HepG2 (cell line): ENCODE results near the gene TRPC4AP. TPM values are rescaled to one million over a fixed set of nuclear protein-coding genes. Genes with fewer than 3 reads are reported as not detected.

Experiments
- BATF2 ChIP-seq: sonication (generic); formaldehyde crosslinking; IDR thresholded peaks from 2 replicates; pipeline ENCODE4 v1.8.0; 2022; ENCODE audit warnings: mild to moderate bottlenecking, missing genetic modification reagents, moderate library complexity
- CHD4 ChIP-seq: fragments of 200-600 bp; sonication (generic); IDR thresholded peaks from 2 replicates; pipeline ENCODE4 v1.7.0; 2017; ENCODE audit warnings: mild to moderate bottlenecking, low read length, borderline replicate concordance
- HHEX ChIP-seq: IDR thresholded peaks from 2 replicates; pipeline ENCODE4 v1.6.1; 2016; ENCODE audit warnings: control low read depth
- HNF1B ChIP-seq: sonication (generic); formaldehyde crosslinking; IDR thresholded peaks from 2 replicates; pipeline ENCODE4 v1.5.1; 2020; ENCODE audit warnings: mild to moderate bottlenecking, moderate library complexity, missing genetic modification reagents
- MAFK ChIP-seq, 2 experiments: IDR thresholded peaks in 1 of 2; conservative IDR thresholded peaks in 1 of 2; 2 replicates each; pipeline ENCODE4 v1.6.1; 2011; ENCODE audit warnings: improper control_type of control experiment in 2 of 2, low read length in 2 of 2
- NBN ChIP-seq: fragments of 450-650 bp; conservative IDR thresholded peaks from 2 replicates; pipeline ENCODE4 v1.6.1; 2017
- NR2C2 ChIP-seq: sonication (generic); formaldehyde crosslinking; IDR thresholded peaks from 2 replicates; pipeline ENCODE4 v1.4.0; 2020; ENCODE audit warnings: missing genetic modification reagents, mild to moderate bottlenecking, moderate library complexity, borderline replicate concordance
- NR2F1 ChIP-seq, 2 experiments: fragments of 450-650 bp in 1 of 2; formaldehyde crosslinking in 1 of 2; IDR thresholded peaks; 2 replicates each; pipeline versions ENCODE4 v1.5.0 to v1.6.1; 2016 to 2020; ENCODE audit warnings: mild to moderate bottlenecking in 1 of 2, missing compliant biosample characterization in 1 of 2, missing genetic modification reagents in 1 of 2, moderate library complexity in 1 of 2
- NRL ChIP-seq: sonication (generic); formaldehyde crosslinking; IDR thresholded peaks from 2 replicates; pipeline ENCODE4 v1.5.0; 2020; ENCODE audit warnings: missing genetic modification reagents, mild to moderate bottlenecking, moderate library complexity, borderline replicate concordance
- POGK ChIP-seq: sonication (generic); formaldehyde crosslinking; conservative IDR thresholded peaks from 2 replicates; pipeline ENCODE4 v1.8.0; 2022; ENCODE audit warnings: mild to moderate bottlenecking, moderate library complexity, missing genetic modification reagents
- SMARCE1 ChIP-seq: fragments of 450-650 bp; IDR thresholded peaks from 2 replicates; pipeline ENCODE4 v1.6.1; 2017; ENCODE audit warnings: borderline replicate concordance
- ZBTB46 ChIP-seq: sonication (generic); formaldehyde crosslinking; IDR thresholded peaks from 2 replicates; pipeline ENCODE4 v1.4.0; 2020; ENCODE audit warnings: mild to moderate bottlenecking, missing genetic modification reagents, borderline replicate concordance
- ZHX2 ChIP-seq, 2 experiments: sonication (generic) in 1 of 2; formaldehyde crosslinking in 1 of 2; IDR thresholded peaks; 2 replicates each; pipeline versions ENCODE4 v1.6.1 to v1.9.0; 2014 to 2022; ENCODE audit warnings: antibody characterized with exemption in 1 of 2, borderline replicate concordance in 1 of 2, inconsistent platforms in 1 of 2, low read depth in 1 of 2, missing genetic modification reagents in 1 of 2
- ZNF205 ChIP-seq: IDR thresholded peaks from 2 replicates; pipeline ENCODE4 v1.6.1; 2018; ENCODE audit warnings: missing biosample characterization, missing genetic modification reagents
- ZNF768 ChIP-seq: sonication (generic); formaldehyde crosslinking; IDR thresholded peaks from 2 replicates; pipeline ENCODE4 v1.4.0; 2020; ENCODE audit warnings: missing genetic modification reagents
- ZSCAN25 ChIP-seq: sonication (generic); formaldehyde crosslinking; IDR thresholded peaks from 2 replicates; pipeline ENCODE4 v1.8.0; 2022; ENCODE audit warnings: mild to moderate bottlenecking, missing genetic modification reagents
- ZZZ3 ChIP-seq: sonication (generic); formaldehyde crosslinking; IDR thresholded peaks from 2 replicates; pipeline ENCODE4 v1.4.0; 2020; ENCODE audit warnings: missing genetic modification reagents, mild to moderate bottlenecking, borderline replicate concordance
- polyA plus RNA-seq, 8 experiments: library from polyadenylated mRNA; depleted of rRNA in 3 of 8; stranded (reverse) in 7 of 8; unstranded in 1 of 8; fragments of >200 nt; fragmentation: Illumina TruSeq in 4 of 8; extraction: Trizol in 4 of 8; gene quantifications; 2 replicates each; pipeline versions ENCODE4 v1.2.1 to v1.2.3, GENCODE V29; 2011 to 2016; ENCODE audit warnings: low read depth in 4 of 8, missing spikeins in 1 of 8, mixed read lengths in 1 of 8; ENCODE audit not compliant: insufficient read depth in 1 of 8
- total RNA-seq, 5 experiments: library from RNA; depleted of rRNA; stranded (reverse); fragments of >200 nt; fragmentation: Illumina TruSeq; extraction: Trizol; gene quantifications; 2 replicates each; pipeline ENCODE4 v1.2.3, GENCODE V29; 2016; ENCODE audit warnings: low read depth in 1 of 5

TRPC4AP gene
- total and polyA plus RNA-seq, 2 of the 13 experiments (the other 11 are each of a cell fraction or from before 2014, with no cell fraction given): 136 to 137 TPM

GRCh38 chr20:35129647-35130069 is 37.1 kb upstream of the TRPC4AP start (continued):
- TF ChIP-seq ZZZ3 (no peak), HNF1B (CRISPR knock-in tag) (no peak), ZNF768 (CRISPR knock-in tag) (no peak), ZBTB46 (CRISPR knock-in tag) (no peak), POGK (CRISPR knock-in tag) (no peak), BATF2 (no peak), HHEX (CRISPR knock-in tag) (peak; percentile 57; the same call in 1 of the 2 replicates), ZHX2 (IDR thresholded peaks at IDR 0.05; ENCODE audit: low read depth) (peak; percentile 22; the same call in 1 of the 2 replicates), ZHX2 (CRISPR knock-in tag; IDR thresholded peaks at IDR 0.05; ENCODE audit: borderline replicate concordance) (no peak), ZNF205 (CRISPR knock-in tag) (no peak), NR2F1 (CRISPR knock-in tag; IDR thresholded peaks at IDR 0.05) (peak in 1 of 2 experiments; percentile 56; a peak in 3 of 4 replicates), CHD4 (no peak), NR2C2 (peak; percentile 15; the same call in 1 of the 2 replicates), NRL (CRISPR knock-in tag) (no peak), ZSCAN25 (CRISPR knock-in tag) (no peak), NBN (no peak), SMARCE1 (peak; percentile 47; the same call in 1 of the 2 replicates), MAFK (conservative IDR thresholded peaks at IDR 0.05 in 1 of 2, IDR thresholded peaks at IDR 0.05 in 1 of 2; ENCODE audit: low read length in 2 of 2) (0 out of 4 replicates have a peak, but pooled peaks of 1 of the 2 experiments have one; percentile 3)
